ENCODE results near the gene KAT2B. TPM values are rescaled to one million over a fixed set of nuclear protein-coding genes. Genes with fewer than 3 reads are reported as not detected.

The KAT2B gene
- total RNA-seq, 1 donor from 2014 or later = 8.4 TPM

- H3K36me3 ChIP-seq (ENCODE audit: control insufficient read depth in 3 of 3, insufficient read depth in 3 of 3, low read length in 3 of 3) = peaks cover 0 to 8% (median 0%) of the 10 kb centered on the region in 3 donors
- no peak overlapping the region for H3K4me3 ChIP-seq (ENCODE audit: low read length in 3 of 3)
- H3K9me3 ChIP-seq (ENCODE audit: control insufficient read depth in 3 of 3, low read length in 3 of 3) = no peaks in the 10 kb centered on the region
- H3K27ac ChIP-seq (ENCODE audit: low read depth, low read length) = no peak overlapping the region
- H3K27me3 ChIP-seq (ENCODE audit: control insufficient read depth in 3 of 3, insufficient read depth in 3 of 3, low read length in 3 of 3) = no peaks in the 10 kb centered on the region
- H3K4me1 ChIP-seq (ENCODE audit: control insufficient read depth in 3 of 3, insufficient read depth in 3 of 3, low read length in 3 of 3) = no peaks in the 10 kb centered on the region
- no peak overlapping the region for H3K9ac ChIP-seq (ENCODE audit: low read depth in 1 of 3, low read length in 3 of 3)
Measured at GRCh38 chr3:20105513-20106280, 65.5 kb downstream of the KAT2B start.

GRCh38 chr3:20107722-20108121 is 67.5 kb downstream of the KAT2B start:
- H3K27me3 ChIP-seq (ENCODE audit: control insufficient read depth in 3 of 3, insufficient read depth in 3 of 3, low read length in 3 of 3) = no peaks in the 10 kb centered on the region
- no peak overlapping the region for H3K4me3 ChIP-seq (ENCODE audit: low read length in 3 of 3)
- H3K27ac ChIP-seq (ENCODE audit: low read depth, low read length) = no peak overlapping the region
- no peaks in the 10 kb centered on the region for H3K4me1 ChIP-seq (ENCODE audit: control insufficient read depth in 3 of 3, insufficient read depth in 3 of 3, low read length in 3 of 3)
- H3K9me3 ChIP-seq (ENCODE audit: control insufficient read depth in 3 of 3, low read length in 3 of 3) = no peaks in the 10 kb centered on the region
- peaks cover 6 to 19% (median 12%) of the 10 kb centered on the region in 3 donors for H3K36me3 ChIP-seq (ENCODE audit: control insufficient read depth in 3 of 3, insufficient read depth in 3 of 3, low read length in 3 of 3)
- no peak overlapping the region for H3K9ac ChIP-seq (ENCODE audit: low read depth in 1 of 3, low read length in 3 of 3)

- H3K27ac ChIP-seq (ENCODE audit: low read depth, low read length) = no peak overlapping the region
- no peak overlapping the region for H3K4me3 ChIP-seq (ENCODE audit: low read length in 3 of 3)
Measured at GRCh38 chr3:20108869-20109268, 68.6 kb downstream of the KAT2B start.

GRCh38 chr3:20110826-20111225 is 70.6 kb downstream of the KAT2B start:
- Histone ChIP-seq H3K9ac (ENCODE audit: low read depth in 1 of 3, low read length in 3 of 3) (no peak overlapping the region), H3K27ac (ENCODE audit: low read depth, low read length) (no peak overlapping the region), H3K9me3 (ENCODE audit: control insufficient read depth in 3 of 3, low read length in 3 of 3) (no peaks in the 10 kb centered on the region), H3K36me3 (ENCODE audit: control insufficient read depth in 3 of 3, insufficient read depth in 3 of 3, low read length in 3 of 3) (peaks cover 17 to 38% (median 34%) of the 10 kb centered on the region in 3 donors), H3K4me1 (ENCODE audit: control insufficient read depth in 3 of 3, insufficient read depth in 3 of 3, low read length in 3 of 3) (no peaks in the 10 kb centered on the region), H3K4me3 (ENCODE audit: low read length in 3 of 3) (no peak overlapping the region), H3K27me3 (ENCODE audit: control insufficient read depth in 3 of 3, insufficient read depth in 3 of 3, low read length in 3 of 3) (no peaks in the 10 kb centered on the region)

More at GRCh38 chr3:20108869-20109268, 68.6 kb downstream of the KAT2B start:
- Histone ChIP-seq H3K36me3 (ENCODE audit: control insufficient read depth in 3 of 3, insufficient read depth in 3 of 3, low read length in 3 of 3) (peaks cover 10 to 28% (median 17%) of the 10 kb centered on the region in 3 donors), H3K27me3 (ENCODE audit: control insufficient read depth in 3 of 3, insufficient read depth in 3 of 3, low read length in 3 of 3) (no peaks in the 10 kb centered on the region), H3K9me3 (ENCODE audit: control insufficient read depth in 3 of 3, low read length in 3 of 3) (no peaks in the 10 kb centered on the region), H3K9ac (ENCODE audit: low read depth in 1 of 3, low read length in 3 of 3) (no peak overlapping the region), H3K4me1 (ENCODE audit: control insufficient read depth in 3 of 3, insufficient read depth in 3 of 3, low read length in 3 of 3) (no peaks in the 10 kb centered on the region)

- no peak overlapping the region for H3K9ac ChIP-seq (ENCODE audit: low read depth in 1 of 3, low read length in 3 of 3)
- H3K36me3 ChIP-seq (ENCODE audit: control insufficient read depth in 3 of 3, insufficient read depth in 3 of 3, low read length in 3 of 3) = peaks cover 19 to 42% (median 42%) of the 10 kb centered on the region in 3 donors
- no peak overlapping the region for H3K4me3 ChIP-seq (ENCODE audit: low read length in 3 of 3)
- no peak overlapping the region for H3K27ac ChIP-seq (ENCODE audit: low read depth, low read length)
- no peaks in the 10 kb centered on the region for H3K4me1 ChIP-seq (ENCODE audit: control insufficient read depth in 3 of 3, insufficient read depth in 3 of 3, low read length in 3 of 3)
- H3K9me3 ChIP-seq (ENCODE audit: control insufficient read depth in 3 of 3, low read length in 3 of 3) = no peaks in the 10 kb centered on the region
- no peaks in the 10 kb centered on the region for H3K27me3 ChIP-seq (ENCODE audit: control insufficient read depth in 3 of 3, insufficient read depth in 3 of 3, low read length in 3 of 3)
Measured at GRCh38 chr3:20111836-20112235, 71.6 kb downstream of the KAT2B start.

- Histone ChIP-seq H3K27ac (ENCODE audit: low read depth, low read length) (no peak overlapping the region), H3K27me3 (ENCODE audit: control insufficient read depth in 3 of 3, insufficient read depth in 3 of 3, low read length in 3 of 3) (no peaks in the 10 kb centered on the region), H3K9ac (ENCODE audit: low read depth in 1 of 3, low read length in 3 of 3) (no peak overlapping the region), H3K36me3 (ENCODE audit: control insufficient read depth in 3 of 3, insufficient read depth in 3 of 3, low read length in 3 of 3) (peaks cover 14 to 44% (median 41%) of the 10 kb centered on the region in 3 donors), H3K4me1 (ENCODE audit: control insufficient read depth in 3 of 3, insufficient read depth in 3 of 3, low read length in 3 of 3) (no peaks in the 10 kb centered on the region), H3K4me3 (ENCODE audit: low read length in 3 of 3) (no peak overlapping the region), H3K9me3 (ENCODE audit: control insufficient read depth in 3 of 3, low read length in 3 of 3) (no peaks in the 10 kb centered on the region)
Measured at GRCh38 chr3:20121088-20121487, 80.8 kb downstream of the KAT2B start.

- H3K4me3 ChIP-seq (ENCODE audit: low read length in 3 of 3) = no peak overlapping the region
- H3K4me1 ChIP-seq (ENCODE audit: control insufficient read depth in 3 of 3, insufficient read depth in 3 of 3, low read length in 3 of 3) = peaks cover 0 to 5% (median 0%) of the 10 kb centered on the region in 3 donors
- H3K9me3 ChIP-seq (ENCODE audit: control insufficient read depth in 3 of 3, low read length in 3 of 3) = no peaks in the 10 kb centered on the region
- H3K9ac ChIP-seq (ENCODE audit: low read depth in 1 of 3, low read length in 3 of 3) = no peak overlapping the region
- H3K27me3 ChIP-seq (ENCODE audit: control insufficient read depth in 3 of 3, insufficient read depth in 3 of 3, low read length in 3 of 3) = no peaks in the 10 kb centered on the region
- peaks cover 15 to 50% (median 49%) of the 10 kb centered on the region in 3 donors for H3K36me3 ChIP-seq (ENCODE audit: control insufficient read depth in 3 of 3, insufficient read depth in 3 of 3, low read length in 3 of 3)
- H3K27ac ChIP-seq (ENCODE audit: low read depth, low read length) = no peak overlapping the region
Measured at GRCh38 chr3:20123131-20123652, 82.9 kb downstream of the KAT2B start.

- Histone ChIP-seq H3K27me3 (ENCODE audit: control insufficient read depth in 3 of 3, insufficient read depth in 3 of 3, low read length in 3 of 3) (no peaks in the 10 kb centered on the region), H3K4me3 (ENCODE audit: low read length in 3 of 3) (no peak overlapping the region), H3K36me3 (ENCODE audit: control insufficient read depth in 3 of 3, insufficient read depth in 3 of 3, low read length in 3 of 3) (peaks cover 15 to 47% (median 41%) of the 10 kb centered on the region in 3 donors), H3K9me3 (ENCODE audit: control insufficient read depth in 3 of 3, low read length in 3 of 3) (no peaks in the 10 kb centered on the region), H3K27ac (ENCODE audit: low read depth, low read length) (no peak overlapping the region), H3K9ac (ENCODE audit: low read depth in 1 of 3, low read length in 3 of 3) (no peak overlapping the region), H3K4me1 (ENCODE audit: control insufficient read depth in 3 of 3, insufficient read depth in 3 of 3, low read length in 3 of 3) (peaks cover 0 to 5% (median 0%) of the 10 kb centered on the region in 3 donors)
Measured at GRCh38 chr3:20125289-20125688, 85.0 kb downstream of the KAT2B start.

GRCh38 chr3:20125897-20126296 is 85.7 kb downstream of the KAT2B start:
- Histone ChIP-seq H3K4me1 (ENCODE audit: control insufficient read depth in 3 of 3, insufficient read depth in 3 of 3, low read length in 3 of 3) (peaks cover 0 to 5% (median 0%) of the 10 kb centered on the region in 3 donors), H3K27me3 (ENCODE audit: control insufficient read depth in 3 of 3, insufficient read depth in 3 of 3, low read length in 3 of 3) (no peaks in the 10 kb centered on the region), H3K4me3 (ENCODE audit: low read length in 3 of 3) (no peak overlapping the region), H3K36me3 (ENCODE audit: control insufficient read depth in 3 of 3, insufficient read depth in 3 of 3, low read length in 3 of 3) (peaks cover 15 to 44% (median 38%) of the 10 kb centered on the region in 3 donors), H3K9me3 (ENCODE audit: control insufficient read depth in 3 of 3, low read length in 3 of 3) (no peaks in the 10 kb centered on the region), H3K27ac (ENCODE audit: low read depth, low read length) (no peak overlapping the region), H3K9ac (ENCODE audit: low read depth in 1 of 3, low read length in 3 of 3) (no peak overlapping the region)

GRCh38 chr3:20128358-20128757 is 88.1 kb downstream of the KAT2B start:
- H3K9ac ChIP-seq (ENCODE audit: low read depth in 1 of 3, low read length in 3 of 3) = no peak overlapping the region
- no peak overlapping the region for H3K27ac ChIP-seq (ENCODE audit: low read depth, low read length)
- H3K27me3 ChIP-seq (ENCODE audit: control insufficient read depth in 3 of 3, insufficient read depth in 3 of 3, low read length in 3 of 3) = no peaks in the 10 kb centered on the region
- H3K36me3 ChIP-seq (ENCODE audit: control insufficient read depth in 3 of 3, insufficient read depth in 3 of 3, low read length in 3 of 3) = peaks cover 10 to 29% (median 29%) of the 10 kb centered on the region in 3 donors
- H3K4me1 ChIP-seq (ENCODE audit: control insufficient read depth in 3 of 3, insufficient read depth in 3 of 3, low read length in 3 of 3) = peaks cover 0 to 5% (median 0%) of the 10 kb centered on the region in 3 donors
- H3K4me3 ChIP-seq (ENCODE audit: low read length in 3 of 3) = no peak overlapping the region
- H3K9me3 ChIP-seq (ENCODE audit: control insufficient read depth in 3 of 3, low read length in 3 of 3) = no peaks in the 10 kb centered on the region
